VCaP (cell line): ENCODE results near the gene IGBP1.
A peak's percentile ranks its signal among the peaks of the same experiment; 100 is the strongest.

Experiments
- H3K27ac ChIP-seq: fragments of 450-650 bp; 2 replicates; pipeline ENCODE4 v1.5.1; 2017
- TF ChIP-seq, protein P1 (sequence below): fragments of 450-650 bp; conservative IDR thresholded peaks from 2 replicates; pipeline ENCODE4 v1.5.1; 2017; ENCODE audit warnings: mild to moderate bottlenecking, moderate library complexity

The IGBP1 gene

DNA sequence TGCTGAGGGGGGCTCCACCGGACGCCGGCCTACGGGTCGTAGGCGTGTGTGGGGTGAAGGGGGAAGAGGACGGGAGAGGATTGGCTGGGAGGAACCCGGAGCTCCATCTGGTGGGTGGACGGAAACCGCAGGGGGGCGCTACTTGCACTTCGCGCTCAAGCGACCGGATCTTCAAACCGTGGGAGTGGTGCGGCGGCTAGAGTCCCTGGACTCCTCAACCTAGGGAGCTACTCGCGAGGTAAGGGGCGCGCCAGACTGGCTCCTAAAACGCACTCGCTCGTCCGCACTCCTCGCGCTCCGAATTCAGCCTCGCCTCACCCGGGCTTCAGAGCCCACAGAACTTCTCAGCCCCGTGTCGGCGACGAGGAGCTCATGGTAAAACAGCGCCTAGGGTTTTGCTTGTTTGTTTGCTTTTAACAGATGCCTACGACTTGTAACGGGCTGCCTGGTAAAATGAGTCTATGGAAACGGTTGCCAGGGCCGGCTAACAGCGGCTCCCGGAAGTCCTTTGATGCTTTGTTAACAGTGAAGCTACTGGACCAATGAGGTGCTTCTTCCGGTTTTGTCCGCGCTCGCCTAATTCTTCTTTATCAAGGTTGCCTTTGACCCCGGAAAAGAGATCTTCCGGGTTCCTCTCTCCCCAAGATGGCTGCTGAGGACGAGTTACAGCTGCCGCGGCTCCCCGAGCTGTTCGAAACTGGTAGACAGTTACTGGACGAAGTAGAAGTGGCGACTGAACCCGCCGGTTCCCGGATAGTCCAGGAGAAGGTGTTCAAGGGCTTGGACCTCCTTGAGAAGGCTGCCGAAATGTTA, at the start of gene IGBP1:
Gene IGBP1, plus strand, starts transcription at position 145 of the 813 bp plus-strand sequence. Its CDS starts 501 bp downstream, at position 646.
- H3K27ac ChIP-seq, result peak within 1 kb of the TSS; percentile 65

GRCh38 chrX:70084592-70085240, 48.5 kb upstream of the IGBP1 start:
- no peak overlapping the region for H3K27ac ChIP-seq
- TF ChIP-seq, protein P1, sequence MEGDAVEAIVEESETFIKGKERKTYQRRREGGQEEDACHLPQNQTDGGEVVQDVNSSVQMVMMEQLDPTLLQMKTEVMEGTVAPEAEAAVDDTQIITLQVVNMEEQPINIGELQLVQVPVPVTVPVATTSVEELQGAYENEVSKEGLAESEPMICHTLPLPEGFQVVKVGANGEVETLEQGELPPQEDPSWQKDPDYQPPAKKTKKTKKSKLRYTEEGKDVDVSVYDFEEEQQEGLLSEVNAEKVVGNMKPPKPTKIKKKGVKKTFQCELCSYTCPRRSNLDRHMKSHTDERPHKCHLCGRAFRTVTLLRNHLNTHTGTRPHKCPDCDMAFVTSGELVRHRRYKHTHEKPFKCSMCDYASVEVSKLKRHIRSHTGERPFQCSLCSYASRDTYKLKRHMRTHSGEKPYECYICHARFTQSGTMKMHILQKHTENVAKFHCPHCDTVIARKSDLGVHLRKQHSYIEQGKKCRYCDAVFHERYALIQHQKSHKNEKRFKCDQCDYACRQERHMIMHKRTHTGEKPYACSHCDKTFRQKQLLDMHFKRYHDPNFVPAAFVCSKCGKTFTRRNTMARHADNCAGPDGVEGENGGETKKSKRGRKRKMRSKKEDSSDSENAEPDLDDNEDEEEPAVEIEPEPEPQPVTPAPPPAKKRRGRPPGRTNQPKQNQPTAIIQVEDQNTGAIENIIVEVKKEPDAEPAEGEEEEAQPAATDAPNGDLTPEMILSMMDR, result no peak

More for the DNA sequence above, at the start of gene IGBP1:
- TF ChIP-seq, protein P1, result peak; percentile 75

DNA sequence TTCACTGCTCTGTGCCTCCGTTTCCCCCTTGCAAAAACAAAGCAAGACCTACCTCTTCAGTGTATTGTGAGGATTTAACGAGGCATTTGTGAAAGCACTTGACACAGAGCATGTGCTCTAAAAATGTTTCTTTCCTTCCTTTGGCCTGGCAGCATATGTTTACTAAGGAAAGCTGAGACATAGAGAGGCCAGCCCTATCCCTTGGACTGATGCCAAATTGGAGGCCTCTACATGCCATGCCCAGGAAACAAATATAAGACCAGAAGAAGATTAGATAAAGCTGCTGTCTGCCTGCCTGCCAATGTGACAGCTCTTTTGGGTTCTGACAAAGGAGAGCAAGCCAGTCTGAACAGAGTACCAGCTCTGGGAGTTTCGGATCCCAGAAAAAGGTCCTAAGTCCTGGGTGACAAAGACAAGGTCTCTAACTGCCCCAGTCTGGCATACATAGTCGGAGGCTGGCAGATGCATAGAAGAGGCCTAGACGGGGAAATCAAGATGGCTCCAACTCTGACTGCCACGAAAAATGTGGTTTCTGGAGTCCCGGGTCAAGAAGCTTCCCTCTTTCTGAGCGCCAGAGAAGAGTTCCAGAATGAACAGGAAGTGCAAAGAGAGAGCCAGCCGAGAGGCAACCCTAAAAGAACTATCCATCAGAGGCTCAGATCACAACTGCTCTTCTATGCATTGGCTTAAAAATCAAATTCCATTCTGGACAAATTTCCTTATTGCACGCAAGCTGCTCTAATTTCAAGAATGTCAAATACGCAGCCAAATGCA, 45.2 kb upstream of the IGBP1 start:
- TF ChIP-seq, protein P1, result no peak
- peak overlapping the region; percentile 90 for H3K27ac ChIP-seq

GRCh38 chrX:70088751-70089150, 44.5 kb upstream of the IGBP1 start:
- peak overlapping the region; percentile 90 for H3K27ac ChIP-seq
- TF ChIP-seq, protein P1, result no peak

GRCh38 chrX:70089604-70090297, 43.5 kb upstream of the IGBP1 start:
- peak overlapping the region; percentile 90 for H3K27ac ChIP-seq
- TF ChIP-seq, protein P1, result no peak

- H3K27ac ChIP-seq, result no peak overlapping the region
- TF ChIP-seq, protein P1, result no peak
Observed at GRCh38 chrX:70092247-70092646, 41.0 kb upstream of the IGBP1 start.
